C4-2B (cell line): Measurements from ENCODE around the gene RBM38.
"Not testable (repeated sequence)": the region's sequence is repeated elsewhere in the genome, so short reads cannot be mapped to it uniquely, and the experiment has no call there.

Experiments used
- H3K27ac ChIP-seq: fragments of 450-650 bp; 2 replicates; pipeline ENCODE4 v1.5.1; 2017
- ZFX ChIP-seq: fragments of 450-650 bp; IDR thresholded peaks from 2 replicates; pipeline ENCODE4 v1.6.1; 2017
- TF ChIP-seq, protein P1 (sequence below): fragments of 450-650 bp; conservative IDR thresholded peaks from 2 replicates; pipeline ENCODE4 v1.5.1; 2017; ENCODE audit warnings: mild to moderate bottlenecking

The RBM38 gene

DNA sequence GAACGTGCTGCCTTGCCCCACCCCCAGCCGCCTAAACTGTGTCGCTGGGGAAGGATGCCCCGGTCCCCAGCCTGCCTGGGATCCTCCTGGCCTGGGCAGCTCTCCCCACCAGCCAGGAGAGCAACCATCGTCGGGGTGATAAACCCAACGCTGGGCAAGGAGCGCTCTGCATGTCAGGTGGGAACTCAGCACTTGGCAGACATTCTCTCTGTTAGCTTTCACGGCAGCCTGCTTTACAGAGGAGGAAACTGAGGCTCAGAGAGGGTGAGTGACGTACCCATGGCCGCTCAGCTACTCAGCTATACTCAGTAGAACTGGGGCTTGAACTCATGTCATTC is 37.9 kb downstream of the RBM38 start:
- no peak for TF ChIP-seq ZFX
- TF ChIP-seq, protein P1, sequence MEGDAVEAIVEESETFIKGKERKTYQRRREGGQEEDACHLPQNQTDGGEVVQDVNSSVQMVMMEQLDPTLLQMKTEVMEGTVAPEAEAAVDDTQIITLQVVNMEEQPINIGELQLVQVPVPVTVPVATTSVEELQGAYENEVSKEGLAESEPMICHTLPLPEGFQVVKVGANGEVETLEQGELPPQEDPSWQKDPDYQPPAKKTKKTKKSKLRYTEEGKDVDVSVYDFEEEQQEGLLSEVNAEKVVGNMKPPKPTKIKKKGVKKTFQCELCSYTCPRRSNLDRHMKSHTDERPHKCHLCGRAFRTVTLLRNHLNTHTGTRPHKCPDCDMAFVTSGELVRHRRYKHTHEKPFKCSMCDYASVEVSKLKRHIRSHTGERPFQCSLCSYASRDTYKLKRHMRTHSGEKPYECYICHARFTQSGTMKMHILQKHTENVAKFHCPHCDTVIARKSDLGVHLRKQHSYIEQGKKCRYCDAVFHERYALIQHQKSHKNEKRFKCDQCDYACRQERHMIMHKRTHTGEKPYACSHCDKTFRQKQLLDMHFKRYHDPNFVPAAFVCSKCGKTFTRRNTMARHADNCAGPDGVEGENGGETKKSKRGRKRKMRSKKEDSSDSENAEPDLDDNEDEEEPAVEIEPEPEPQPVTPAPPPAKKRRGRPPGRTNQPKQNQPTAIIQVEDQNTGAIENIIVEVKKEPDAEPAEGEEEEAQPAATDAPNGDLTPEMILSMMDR, result no peak
- peak overlapping the region; percentile 54 for H3K27ac ChIP-seq

DNA sequence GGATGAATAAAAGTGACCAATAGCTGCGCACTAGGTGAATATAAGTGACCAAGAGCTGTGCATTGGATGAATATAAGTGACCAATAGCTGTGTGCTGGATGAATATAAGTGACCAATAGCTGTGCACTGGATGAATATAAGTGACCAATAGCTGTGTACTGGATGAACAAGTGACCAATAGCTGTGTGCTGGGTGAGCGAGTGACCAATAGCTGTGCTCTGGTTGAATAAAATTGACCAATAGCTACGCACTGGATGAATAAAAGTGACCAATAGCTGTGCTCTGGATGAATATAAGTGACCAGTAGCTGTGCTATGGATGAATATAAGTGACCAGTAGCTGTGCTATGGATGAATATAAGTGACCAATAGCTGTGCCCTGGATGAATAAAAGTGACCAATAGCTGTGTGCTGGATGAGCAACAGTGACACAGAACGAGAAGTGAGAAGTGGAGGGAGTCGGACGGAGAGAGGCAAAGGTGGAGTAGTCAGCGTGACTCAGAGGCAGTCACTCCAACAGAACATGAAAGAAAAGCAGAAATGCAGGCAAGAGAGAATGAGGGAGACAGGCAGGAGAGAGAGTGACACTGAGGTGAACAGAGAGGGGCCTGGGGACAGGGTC is 38.5 kb downstream of the RBM38 start:
- no peak overlapping the region for H3K27ac ChIP-seq
- TF ChIP-seq ZFX, result no peak
- TF ChIP-seq, protein P1, result no peak

DNA sequence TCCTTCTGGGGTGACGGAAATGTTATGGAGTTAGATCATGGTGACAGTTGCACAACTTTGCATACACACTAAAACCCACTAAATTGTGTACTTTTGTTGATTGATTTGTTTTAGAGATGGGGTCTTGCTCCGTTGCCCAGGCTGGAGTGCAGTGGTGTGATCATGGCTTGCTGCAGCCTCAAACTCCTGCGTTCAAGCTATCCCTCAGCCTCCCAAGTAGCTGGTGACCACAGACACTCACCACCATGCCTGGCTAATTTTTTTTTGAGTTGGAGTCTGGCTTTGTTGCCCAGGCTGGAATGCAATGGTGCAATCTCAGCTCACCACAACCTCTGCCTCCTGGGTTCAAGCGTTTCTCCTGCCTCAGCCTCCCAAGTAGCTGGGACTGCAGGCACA is 39.0 kb downstream of the RBM38 start:
- H3K27ac ChIP-seq, result not testable (repeated sequence)

DNA sequence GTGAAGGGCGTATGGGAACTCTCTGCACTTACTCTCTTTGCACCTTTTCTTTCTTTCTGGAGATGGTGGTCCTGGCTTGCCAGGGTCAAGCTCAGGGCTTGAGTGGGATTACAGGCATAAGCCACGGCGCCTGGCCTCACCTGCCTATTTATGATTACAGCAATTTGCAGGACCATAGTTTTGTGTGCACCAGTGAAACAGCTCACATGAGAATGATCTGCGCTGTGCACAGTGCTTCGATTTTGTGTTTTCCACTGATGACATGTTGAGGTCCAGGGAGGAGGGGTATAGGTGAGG is 40.3 kb downstream of the RBM38 start:
- TF ChIP-seq, protein P1, result no peak
- TF ChIP-seq ZFX, result no peak
- no peak overlapping the region for H3K27ac ChIP-seq

DNA sequence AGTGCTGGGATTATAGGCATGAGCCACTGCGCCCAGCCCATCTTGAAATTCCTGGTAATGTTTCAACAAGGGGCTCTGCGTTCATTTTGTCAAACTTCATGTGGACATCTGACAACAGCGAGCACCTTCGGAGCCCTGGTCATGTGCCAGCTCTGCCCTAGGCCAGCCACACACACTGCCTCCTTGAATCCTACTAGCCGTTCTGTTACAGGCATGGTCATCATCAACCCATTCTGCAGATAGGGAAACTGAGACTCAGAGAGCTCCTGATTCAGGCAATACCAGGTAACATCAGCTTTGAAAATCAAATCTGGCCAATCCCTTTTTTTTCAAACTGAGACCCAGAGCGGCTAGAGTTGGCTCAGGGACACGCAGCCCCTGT is 41.3 kb downstream of the RBM38 start:
- no peak overlapping the region for H3K27ac ChIP-seq
- TF ChIP-seq ZFX, result no peak
- TF ChIP-seq, protein P1, result no peak

DNA sequence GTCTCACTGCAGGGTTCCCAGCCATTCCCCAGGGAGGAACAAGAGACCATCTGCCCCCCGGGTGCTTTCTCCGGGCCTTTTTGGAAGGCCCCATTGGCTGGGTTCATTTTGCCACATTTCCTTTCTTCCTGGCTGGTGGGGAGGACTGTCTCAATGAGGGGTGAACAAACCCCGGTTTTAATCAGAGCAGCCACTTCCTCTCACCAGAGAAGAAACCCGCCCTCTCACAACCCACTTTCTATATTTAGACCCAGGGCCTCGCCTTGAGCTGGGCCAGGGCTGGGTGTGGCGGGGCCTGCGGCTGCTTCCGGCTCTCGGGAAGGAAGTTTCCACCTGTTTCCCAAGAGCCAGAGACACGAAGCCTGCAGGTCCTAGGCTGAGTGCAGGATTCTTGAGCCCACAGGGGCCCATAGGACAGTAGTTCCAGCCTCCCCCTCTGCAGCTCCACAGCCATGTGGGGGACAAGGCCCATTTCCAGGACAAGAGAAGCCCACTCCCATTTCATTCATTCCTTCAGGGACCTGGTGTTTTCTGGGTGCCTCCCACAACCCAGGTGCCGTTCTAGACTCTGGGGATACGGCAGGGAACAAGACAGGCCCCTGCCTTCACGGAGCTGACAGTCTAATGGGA is 41.8 kb downstream of the RBM38 start:
- no peak for TF ChIP-seq ZFX
- TF ChIP-seq, protein P1, result no peak
- H3K27ac ChIP-seq, result no peak overlapping the region

DNA sequence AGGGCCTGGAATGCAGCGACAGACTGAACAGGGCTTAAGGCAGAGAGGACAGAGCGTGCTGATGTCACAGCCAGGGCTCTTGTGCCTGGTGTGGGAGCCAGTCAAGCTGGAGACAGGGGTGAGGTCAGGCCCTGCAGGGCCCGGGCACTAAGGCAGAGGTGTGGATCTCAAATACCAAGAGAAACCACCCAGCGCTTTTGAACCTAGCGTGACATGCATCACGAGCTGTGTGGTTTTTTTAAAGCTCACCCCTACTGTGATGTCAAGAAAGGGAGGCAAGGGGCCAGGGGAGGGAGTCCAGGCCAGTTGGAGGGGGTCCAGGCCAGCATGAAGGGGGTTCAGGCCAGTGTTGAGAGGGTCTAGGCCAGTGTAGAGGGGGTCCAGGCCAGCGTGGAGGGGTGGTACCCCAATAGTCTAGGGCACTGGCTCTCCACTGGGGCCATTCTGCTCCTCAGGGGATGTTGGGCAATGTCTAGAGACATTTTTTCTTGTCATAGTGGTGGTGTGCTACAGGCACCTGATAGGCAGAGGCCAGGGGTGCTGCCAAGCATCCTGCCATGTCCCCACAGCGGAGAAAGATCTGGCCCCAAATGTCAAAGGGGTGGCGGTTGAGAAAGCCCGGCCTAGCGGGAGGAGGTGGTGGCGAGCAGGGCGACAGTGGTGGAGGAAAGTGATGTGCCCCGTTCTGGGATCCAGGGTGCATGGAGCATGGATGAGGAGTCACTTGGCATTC is 42.6 kb downstream of the RBM38 start:
- H3K27ac ChIP-seq, result no peak overlapping the region
- TF ChIP-seq ZFX, result no peak
- TF ChIP-seq, protein P1, result no peak

DNA sequence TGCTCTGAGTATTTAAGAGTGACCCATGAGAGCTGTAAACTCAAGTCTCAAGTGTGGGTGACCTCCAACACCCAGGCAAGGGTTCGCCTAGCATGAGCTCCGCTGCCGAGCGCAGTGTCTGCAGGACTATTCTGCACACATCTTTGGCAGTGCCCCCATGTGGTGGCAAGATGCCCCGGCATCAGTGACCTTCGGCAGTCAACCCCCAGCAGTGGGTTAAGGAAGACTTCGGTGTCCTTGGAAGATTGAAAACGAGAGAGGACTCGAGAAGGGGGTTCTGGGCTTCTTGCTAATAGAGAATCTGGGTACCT is 43.1 kb downstream of the RBM38 start:
- H3K27ac ChIP-seq, result no peak overlapping the region
- TF ChIP-seq ZFX, result no peak
- TF ChIP-seq, protein P1, result no peak
